LHCN-M2 (cell line): Measurements from ENCODE around the gene FYCO1. TPM values are rescaled to one million over a fixed set of nuclear protein-coding genes. Genes with fewer than 3 reads are reported as not detected.
"Not testable (repeated sequence)": the region's sequence is repeated elsewhere in the genome, so short reads cannot be mapped to it uniquely, and the experiment has no call there.

ENCODE experiments used
- DNase-seq: peaks from one replicate; pipeline ENCODE4 v3.0.0-alpha.2; 2012; ENCODE audit warnings: low read depth
- total RNA-seq: library from RNA; depleted of rRNA; stranded (reverse); fragments of >200 nt; gene quantifications from 2 replicates; pipeline ENCODE4 v1.2.3, GENCODE V29; 2014

Gene FYCO1
- total RNA-seq, 1 experiment from 2014 or later: 10.8 TPM

- DNase-seq: no peak
These were observed 15.0 kb upstream of the FYCO1 start for GRCh38 chr3:46010519-46011113.

DNA sequence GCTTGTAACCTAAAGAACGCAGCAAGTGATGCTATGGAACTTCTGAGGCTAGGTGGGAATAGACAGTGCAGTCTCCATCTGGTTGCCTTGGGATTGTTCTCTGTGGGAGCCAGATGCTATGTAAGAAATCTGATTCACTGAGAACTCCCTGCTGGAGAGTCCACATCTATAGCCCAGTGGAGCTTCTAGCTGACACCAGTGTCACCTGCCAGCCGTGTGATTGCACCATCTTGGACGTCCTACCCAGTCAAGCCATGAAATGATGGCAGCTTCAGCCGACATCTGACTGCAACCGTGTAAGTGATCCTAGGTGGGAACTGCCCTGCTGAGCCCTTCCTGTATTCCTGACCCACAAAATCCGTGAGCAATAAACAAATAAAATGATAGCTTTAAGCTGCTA is 12.4 kb upstream of the FYCO1 start:
- DNase-seq: no peak

DNA sequence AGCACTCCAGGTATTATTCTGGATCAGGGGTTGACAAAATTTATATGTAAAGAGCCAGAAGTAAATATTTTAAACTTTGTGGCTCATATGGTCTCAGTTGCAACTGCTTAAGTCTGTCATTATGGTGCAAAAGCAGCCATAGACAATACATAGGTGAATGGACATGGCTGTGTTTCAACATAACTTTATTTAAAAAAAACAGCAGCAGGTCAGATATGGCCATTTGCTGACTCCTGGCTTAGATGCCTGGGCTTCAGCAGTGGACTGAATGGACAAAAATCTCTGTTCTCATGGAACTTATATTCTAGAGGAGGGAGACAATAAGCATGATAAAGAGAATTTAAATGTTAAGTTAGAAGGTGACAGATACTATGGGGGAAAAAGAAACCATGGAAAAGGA is 11.7 kb upstream of the FYCO1 start:
- DNase-seq: no peak

DNA sequence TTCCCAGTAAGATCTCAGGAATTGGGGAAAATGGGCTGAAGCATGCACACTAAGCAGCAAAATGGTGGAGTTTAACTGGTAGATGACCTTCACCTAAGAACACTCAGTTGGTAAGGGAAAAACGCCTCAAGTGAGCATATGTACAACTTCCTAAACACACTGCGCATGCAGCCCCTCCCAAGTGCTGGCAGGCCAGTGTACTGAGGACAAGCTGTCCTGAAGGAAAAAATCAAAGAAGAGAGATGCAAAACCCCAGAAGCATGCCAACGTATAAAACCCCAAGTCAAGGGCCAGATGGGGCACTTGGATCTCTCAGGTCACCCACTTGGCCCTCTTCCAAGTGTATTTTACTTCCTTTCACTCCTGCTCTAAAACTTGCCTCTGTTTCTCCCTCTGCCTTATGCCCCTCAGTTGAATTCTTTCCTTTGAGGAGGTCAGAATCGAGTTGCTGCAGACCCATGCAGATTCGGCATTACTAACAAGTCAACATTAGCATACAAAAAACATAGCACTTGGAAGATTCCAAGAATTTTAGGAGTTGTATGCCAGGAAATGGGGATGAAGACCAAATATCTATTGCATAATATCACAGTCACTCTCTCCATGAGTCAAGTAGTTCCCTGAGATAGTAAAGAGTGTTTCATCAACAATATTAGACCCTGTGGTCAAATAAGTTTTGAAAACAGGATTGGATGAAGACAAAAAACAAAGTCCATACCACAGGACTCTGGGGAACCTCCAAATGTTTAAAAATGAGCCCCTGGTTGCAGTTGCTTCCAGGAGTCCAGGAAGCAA is 10.8 kb upstream of the FYCO1 start:
- DNase-seq: peak; percentile 88

DNA sequence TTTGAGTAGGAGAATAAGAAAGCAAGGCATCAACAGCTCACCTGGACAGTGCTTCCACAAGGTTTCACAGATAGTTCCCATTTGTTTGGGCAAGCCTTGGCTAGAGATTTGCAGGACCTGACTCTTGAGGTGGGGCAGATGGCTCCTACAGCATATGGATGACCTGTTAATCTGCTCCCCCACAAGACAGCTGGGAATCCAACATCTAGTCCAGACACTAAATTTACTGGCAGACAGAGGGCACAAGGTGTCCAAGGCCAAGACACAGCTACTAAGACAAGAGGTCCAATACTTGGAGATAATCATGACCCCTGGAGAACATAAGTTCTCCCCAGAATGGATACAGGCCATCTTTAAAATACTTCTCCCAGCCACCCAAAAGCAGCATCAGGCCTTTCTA is 8.1 kb upstream of the FYCO1 start:
- not testable (repeated sequence) for DNase-seq

DNA sequence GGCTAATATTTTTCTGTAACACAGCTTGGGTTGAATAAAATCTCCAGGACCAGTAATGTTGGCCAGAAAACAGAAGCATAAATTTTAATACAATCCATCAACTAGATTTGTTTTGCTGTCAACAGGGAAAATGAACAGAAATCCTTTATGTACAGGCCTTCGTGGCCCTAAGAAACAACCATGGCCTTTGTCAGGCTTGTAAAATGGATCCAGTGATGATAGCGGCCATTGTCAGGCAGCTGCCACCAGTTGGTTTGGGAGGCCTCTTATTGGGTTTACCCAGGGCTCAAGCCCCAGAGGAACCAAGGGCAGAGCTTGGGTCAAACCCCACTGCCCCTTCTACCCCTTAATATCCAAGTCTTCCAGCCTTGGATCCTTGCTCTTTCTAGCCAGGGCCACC is 5.6 kb upstream of the FYCO1 start:
- no peak for DNase-seq

DNA sequence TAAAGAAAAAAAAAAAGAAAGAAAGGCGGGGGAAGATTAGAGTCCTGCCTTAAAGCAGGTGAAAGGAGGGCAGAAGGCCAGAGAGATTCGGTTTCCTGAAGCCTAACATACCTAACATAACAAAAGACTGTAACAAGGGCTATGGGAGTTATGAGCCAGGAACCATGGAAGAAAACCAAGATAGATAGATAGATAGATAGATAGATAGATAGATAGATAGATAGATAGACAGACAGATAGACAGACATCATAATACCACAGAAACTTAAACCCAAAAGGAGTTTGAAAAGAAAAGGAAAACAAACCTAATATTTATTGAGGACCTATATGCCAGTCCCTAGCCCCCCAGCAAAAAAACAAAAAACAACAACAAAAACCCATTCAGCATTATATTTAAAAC is 2.3 kb upstream of the FYCO1 start:
- DNase-seq: no peak

- not testable (repeated sequence) for DNase-seq
These were observed 1.9 kb upstream of the FYCO1 start for GRCh38 chr3:45997499-45997898.

DNA sequence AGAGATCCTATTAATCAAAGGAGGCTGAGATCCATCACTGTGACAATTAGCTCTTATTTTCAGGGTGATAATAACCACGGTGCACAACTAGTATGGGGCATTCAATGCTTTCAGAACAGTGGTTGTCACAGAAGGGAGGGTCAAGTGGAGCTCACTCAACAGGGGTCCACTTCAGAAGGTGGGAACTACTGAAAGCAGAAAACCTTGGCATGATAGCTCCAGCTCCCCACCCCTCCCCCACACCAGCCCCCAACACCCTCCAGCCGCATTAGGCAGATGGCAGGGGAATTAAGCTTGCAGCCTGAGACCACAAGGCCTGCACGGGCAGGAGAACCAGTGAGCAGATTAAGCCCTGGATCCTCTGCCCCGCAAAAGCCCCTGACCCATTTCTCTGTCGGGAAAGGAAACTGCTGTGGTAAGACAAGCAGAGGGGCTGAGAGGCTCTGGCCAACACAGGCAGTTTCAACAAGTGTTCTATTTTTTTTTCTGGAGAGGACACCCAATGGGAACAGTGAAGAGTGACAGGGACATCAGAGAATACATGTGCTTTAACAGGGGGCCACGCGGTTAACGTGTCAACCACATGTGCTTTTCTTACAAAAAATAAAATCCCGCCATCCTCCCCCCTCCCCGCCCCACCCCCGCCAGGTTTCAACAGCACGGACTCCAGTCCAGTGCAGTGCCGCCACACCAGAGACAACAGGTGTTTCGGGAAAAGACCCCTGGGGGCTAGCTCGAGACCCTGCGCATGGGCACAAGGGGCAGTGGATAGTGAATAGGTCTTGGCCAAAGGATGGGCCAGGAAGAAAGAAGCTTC is 997 bp downstream of the FYCO1 start:
- no peak for DNase-seq

- no peak for DNase-seq
These were observed 2.1 kb downstream of the FYCO1 start for GRCh38 chr3:45993421-45994027.

- no peak for DNase-seq
These were observed 2.8 kb downstream of the FYCO1 start for GRCh38 chr3:45992821-45993221.

GRCh38 chr3:45992133-45992729 is 3.4 kb downstream of the FYCO1 start:
- DNase-seq: no peak

DNA sequence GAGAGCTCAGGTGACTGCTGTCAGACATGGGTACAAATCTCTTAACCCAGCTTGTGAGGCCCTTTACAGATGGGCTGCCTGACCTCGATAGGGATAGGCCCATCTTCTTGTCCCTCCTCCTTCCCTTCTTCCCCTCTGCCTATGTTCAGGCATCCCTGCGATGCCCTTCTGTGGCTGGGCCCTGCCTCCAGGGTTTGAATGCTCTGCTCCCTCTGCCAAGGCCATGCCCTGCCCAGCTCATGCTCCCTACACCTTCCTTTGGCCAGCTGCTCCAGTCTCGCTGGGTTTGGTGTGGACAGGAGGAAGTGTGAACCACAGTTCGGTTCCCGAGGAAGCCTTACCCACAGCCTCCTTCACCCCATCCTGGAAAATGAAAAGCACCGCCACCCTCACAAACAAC is 4.3 kb downstream of the FYCO1 start:
- no peak for DNase-seq

DNA sequence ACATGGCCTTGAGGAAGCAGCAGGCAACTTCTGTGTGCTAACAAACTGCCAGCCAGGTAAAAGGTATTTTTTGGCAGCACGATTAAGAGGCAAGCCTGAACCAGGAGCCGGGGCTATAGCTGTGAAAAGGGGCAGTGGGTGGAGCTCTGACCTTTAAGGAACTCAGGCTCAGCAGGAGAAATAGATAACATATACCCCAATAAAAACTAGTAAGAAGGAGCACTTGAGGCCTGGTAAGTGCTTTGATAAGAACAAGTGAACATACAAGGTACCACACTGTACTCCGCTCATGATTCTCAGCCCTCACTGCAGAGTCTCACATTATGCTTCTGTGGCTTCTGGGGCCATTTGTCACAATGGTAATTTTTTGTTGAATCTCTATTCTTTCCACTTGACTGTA is 5.4 kb downstream of the FYCO1 start:
- DNase-seq: no peak

GRCh38 chr3:45988804-45989203 is 6.8 kb downstream of the FYCO1 start:
- DNase-seq: peak; percentile 75

DNA sequence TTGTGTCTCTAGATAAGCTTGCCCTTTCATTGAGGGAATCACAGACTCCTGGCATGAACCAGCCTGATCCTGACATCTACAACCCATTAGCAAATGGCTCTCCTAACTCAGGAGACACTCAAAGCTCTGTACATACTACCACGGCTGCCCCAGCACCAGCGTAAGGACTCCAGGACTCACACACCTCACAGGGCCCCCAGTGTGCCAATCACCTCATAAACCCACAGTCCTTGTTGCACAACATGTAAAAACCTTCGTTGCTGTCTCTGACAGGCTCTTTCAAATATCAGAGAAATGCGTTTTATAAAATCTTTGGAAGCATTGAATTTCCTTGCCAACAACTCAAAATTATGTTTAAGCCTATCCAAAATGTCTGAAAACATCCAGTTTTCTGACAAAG is 7.3 kb downstream of the FYCO1 start:
- no peak for DNase-seq

DNA sequence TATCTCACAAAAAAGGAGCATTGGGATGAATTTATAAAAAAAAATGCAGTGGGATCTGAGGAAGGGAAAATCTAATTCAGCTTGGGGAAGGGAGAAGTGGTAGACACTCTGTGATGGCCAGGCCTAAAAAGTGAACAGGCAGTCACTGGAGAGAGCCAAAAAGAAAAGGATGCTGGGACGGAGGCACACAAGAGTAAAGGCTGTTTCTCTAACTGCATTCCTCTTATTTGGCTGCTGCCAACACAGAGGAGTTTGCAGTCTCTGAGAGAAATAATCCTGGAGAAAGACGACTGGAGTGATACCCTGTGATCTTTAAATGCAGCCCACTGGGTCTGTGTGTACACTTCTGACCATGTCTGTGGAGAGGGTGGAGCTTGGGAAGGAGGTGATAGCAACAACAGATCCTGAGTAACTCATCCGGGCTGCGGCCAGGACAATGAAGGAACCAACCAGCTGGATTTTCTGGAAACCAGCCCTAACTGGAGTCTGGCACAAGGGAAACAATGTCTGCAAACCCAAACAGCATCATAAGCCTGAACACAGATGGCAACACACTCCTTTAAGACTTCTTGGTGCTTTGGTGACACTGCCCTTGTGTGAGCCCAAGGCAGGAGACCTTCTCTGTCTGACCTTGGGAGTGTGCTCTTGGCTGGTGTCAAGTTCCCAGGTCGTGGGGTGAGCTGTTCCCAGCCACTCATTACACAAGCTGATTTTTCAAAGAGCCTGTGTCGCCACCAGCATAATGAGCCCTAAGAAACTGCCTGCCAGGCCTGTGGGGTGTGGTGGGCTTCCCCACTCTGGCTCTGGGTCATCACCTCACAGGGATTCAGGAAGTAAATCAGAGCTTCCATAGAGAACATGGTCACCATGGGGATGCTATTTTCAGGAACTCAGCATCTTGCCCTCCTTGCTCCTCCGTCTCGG is 8.0 kb downstream of the FYCO1 start:
- peak; percentile 45 for DNase-seq

DNA sequence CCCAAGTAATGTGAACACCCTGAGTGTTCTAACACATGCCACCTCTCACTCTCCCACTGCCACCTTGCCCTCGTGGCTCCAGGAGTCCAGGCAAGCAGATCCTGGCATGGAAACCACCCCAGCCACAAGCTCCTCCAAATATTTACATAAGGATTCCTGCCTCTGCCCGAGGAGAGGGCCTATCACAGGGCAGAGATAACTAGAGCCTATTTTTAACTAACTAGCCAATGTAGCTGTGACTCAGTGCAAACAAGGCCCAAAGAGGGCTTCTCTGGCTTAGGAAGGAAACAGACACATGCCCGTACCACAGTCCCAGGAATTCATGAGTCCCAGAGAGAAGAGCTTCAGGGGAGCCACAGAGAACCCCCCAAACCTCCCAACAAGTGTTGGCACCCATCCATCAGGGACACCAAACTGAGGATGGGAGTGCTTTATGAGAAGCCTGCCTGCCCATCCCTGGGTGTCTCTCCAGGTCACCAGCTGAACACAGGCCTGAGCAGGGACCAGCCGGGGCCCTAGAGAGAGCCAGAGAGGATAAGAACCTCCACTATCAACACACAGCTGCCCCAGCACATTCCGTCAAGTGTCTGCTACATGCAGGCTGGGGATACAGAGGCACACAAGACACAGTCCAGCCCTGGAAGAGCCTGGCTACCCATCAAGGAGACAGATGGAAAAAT is 9.2 kb downstream of the FYCO1 start:
- DNase-seq: peak; percentile 83

DNA sequence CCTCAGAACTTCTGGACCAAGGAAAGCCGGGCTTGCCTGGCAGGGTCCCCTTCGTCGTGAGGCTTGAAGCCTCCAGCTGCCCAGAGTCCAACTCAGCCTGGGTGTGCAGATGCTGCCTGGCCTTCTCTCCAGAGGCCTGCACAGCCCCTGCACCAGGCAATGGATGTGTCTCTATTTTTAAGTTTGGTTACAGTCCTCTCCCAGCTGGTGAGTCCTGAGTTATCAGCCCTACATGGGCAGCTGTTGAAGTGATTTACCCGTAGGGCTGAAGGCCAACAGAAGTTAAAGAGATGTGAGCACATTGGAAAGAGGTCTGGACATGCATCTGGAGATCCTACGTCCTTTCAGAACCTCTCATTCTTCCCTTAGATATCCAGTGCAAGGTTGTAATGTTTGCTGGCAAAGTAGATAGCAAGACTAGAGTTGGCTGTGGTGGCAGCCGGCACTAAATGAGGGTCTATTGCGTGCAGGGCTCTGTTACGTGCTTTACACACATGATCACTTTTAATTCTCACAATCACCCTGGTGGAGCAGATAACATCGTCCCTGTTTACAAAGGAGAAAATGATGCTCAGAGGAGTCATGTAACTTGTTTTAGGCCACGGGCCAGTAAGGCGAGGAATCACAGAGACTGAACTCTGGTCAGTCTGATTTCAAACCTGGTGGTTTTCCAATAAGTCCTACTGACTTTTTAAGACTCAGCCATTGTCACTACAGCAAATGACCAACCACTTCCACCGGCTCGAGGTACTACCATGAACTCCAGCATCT is 9.9 kb downstream of the FYCO1 start:
- DNase-seq: peak; percentile 39
